GM12878 (cell line): Measurements from ENCODE around the gene SNAPC3. TPM values are rescaled to one million over a fixed set of nuclear protein-coding genes. Genes with fewer than 3 reads are reported as not detected.

Experiments
- E2F4 ChIP-seq: IDR thresholded peaks from 2 replicates; pipeline ENCODE4 v1.6.1; 2012; ENCODE audit warnings: low read depth, low read length, improper control_type of control experiment
- NKRF ChIP-seq: fragments of 450-650 bp; conservative IDR thresholded peaks from 2 replicates; pipeline ENCODE4 v1.6.1; 2017; ENCODE audit warnings: mild to moderate bottlenecking, moderate library complexity
- PAX8 ChIP-seq: fragments of 450-650 bp; IDR thresholded peaks from 2 replicates; pipeline ENCODE4 v1.6.1; 2017; ENCODE audit warnings: mild to moderate bottlenecking, moderate library complexity
- RFX5 ChIP-seq: IDR thresholded peaks from 2 replicates; pipeline ENCODE4 v1.6.1; 2011; ENCODE audit warnings: low read depth, low read length, improper control_type of control experiment
- SIN3A ChIP-seq: IDR thresholded peaks from 2 replicates; pipeline ENCODE4 v1.6.1; 2012; ENCODE audit warnings: low read depth, low read length, improper control_type of control experiment
- polyA plus RNA-seq, 11 experiments: library from polyadenylated mRNA; depleted of rRNA in 4 of 11; unstranded in 6 of 11; stranded (reverse) in 5 of 11; fragments of >200 nt; fragmentation: Nextera tagmentation in 4 of 11; fragmentation: Illumina TruSeq in 1 of 11; extraction: Ambion mirVana in 4 of 11; extraction: Trizol in 1 of 11; gene quantifications; 1 replicate in 1 of 11; 2 replicates in 10 of 11; pipeline versions ENCODE4 v1.2.1 to v1.2.3, GENCODE V29; 2011 to 2016; ENCODE audit warnings: inconsistent platforms in 2 of 11, missing spikeins in 2 of 11, low read depth in 1 of 11
- total RNA-seq, 4 experiments: library from RNA; depleted of rRNA in 3 of 4; stranded (reverse); fragments of >200 nt in 3 of 4; fragmentation: Illumina TruSeq in 1 of 4; extraction: Trizol in 1 of 4; gene quantifications; 2 replicates each; pipeline versions ENCODE4 v1.2.1 to v1.2.3, GENCODE V29; 2013 to 2021
- TF ChIP-seq, protein P1 (sequence below): fragments of 450-650 bp; IDR thresholded peaks from 2 replicates; pipeline ENCODE4 v1.6.1; 2017; ENCODE audit warnings: low read depth, mild to moderate bottlenecking, moderate library complexity

SNAPC3 gene
- total and polyA plus RNA-seq, 10 of the 15 experiments (the other 5 are each of a cell fraction or from before 2014, with no cell fraction given), result 5.7 to 47.4 (median 24.6) TPM

- TF ChIP-seq SIN3A, result peak; percentile 23; the same call in 1 of the 2 replicates
- TF ChIP-seq RFX5, result no peak
- no peak for TF ChIP-seq PAX8
- peak; percentile 24; the same call in 1 of the 2 replicates for TF ChIP-seq NKRF
- TF ChIP-seq, protein P1, sequence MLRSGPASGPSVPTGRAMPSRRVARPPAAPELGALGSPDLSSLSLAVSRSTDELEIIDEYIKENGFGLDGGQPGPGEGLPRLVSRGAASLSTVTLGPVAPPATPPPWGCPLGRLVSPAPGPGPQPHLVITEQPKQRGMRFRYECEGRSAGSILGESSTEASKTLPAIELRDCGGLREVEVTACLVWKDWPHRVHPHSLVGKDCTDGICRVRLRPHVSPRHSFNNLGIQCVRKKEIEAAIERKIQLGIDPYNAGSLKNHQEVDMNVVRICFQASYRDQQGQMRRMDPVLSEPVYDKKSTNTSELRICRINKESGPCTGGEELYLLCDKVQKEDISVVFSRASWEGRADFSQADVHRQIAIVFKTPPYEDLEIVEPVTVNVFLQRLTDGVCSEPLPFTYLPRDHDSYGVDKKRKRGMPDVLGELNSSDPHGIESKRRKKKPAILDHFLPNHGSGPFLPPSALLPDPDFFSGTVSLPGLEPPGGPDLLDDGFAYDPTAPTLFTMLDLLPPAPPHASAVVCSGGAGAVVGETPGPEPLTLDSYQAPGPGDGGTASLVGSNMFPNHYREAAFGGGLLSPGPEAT, result peak; percentile 58; the same call in 1 of the 2 replicates
- TF ChIP-seq E2F4, result no peak
These were observed at the start of gene SNAPC3 (continued) for GRCh38 chr9:15422372-15423230.
